Stimulated activated CD4-positive, alpha-beta T cell treated with anti-CD3 and anti-CD28 coated beads, Interleukin-12 subunit alpha, Interleukin-12 subunit beta, amount 100 ng/mL, for 48 hours (primary cell): ENCODE data around the gene FNBP1.

ENCODE experiments used
- DNase-seq, 3 donors: peaks; one replicate each; pipeline ENCODE4 v3.0.0-alpha.2; 2020; ENCODE audit warnings: low read depth in 2 of 3, low spot score in 1 of 3

Gene FNBP1

GRCh38 chr9:130042885-130043653 is at the start of gene FNBP1:
Gene FNBP1, minus strand, starts transcription at chr9:130043189. Its CDS starts 214 bp downstream, at chr9:130042975.
- DNase-seq: peak; percentile 57 to 82 (median 64)

- no peak for DNase-seq
These were observed 47.9 kb upstream of the FNBP1 start for GRCh38 chr9:130090915-130091314.

GRCh38 chr9:130089141-130089540 is 46.2 kb upstream of the FNBP1 start:
- DNase-seq: no peak

- DNase-seq: no peak
These were observed 45.1 kb upstream of the FNBP1 start for GRCh38 chr9:130088051-130088450.

- no peak for DNase-seq
These were observed 41.3 kb upstream of the FNBP1 start for GRCh38 chr9:130084337-130084736.

- no peak for DNase-seq
These were observed 35.6 kb upstream of the FNBP1 start for GRCh38 chr9:130078547-130078946.

GRCh38 chr9:130073373-130073772 is 30.4 kb upstream of the FNBP1 start:
- no peak for DNase-seq

GRCh38 chr9:130072515-130073235 is 29.7 kb upstream of the FNBP1 start:
- no peak for DNase-seq

GRCh38 chr9:130069048-130069447 is 26.1 kb upstream of the FNBP1 start:
- DNase-seq: no peak

- no peak for DNase-seq
These were observed 21.6 kb upstream of the FNBP1 start for GRCh38 chr9:130064621-130065020.

GRCh38 chr9:130062750-130063149 is 19.8 kb upstream of the FNBP1 start:
- DNase-seq: no peak

- no peak for DNase-seq
These were observed 17.3 kb upstream of the FNBP1 start for GRCh38 chr9:130060296-130060695.

GRCh38 chr9:130058887-130059286 is 15.9 kb upstream of the FNBP1 start:
- no peak for DNase-seq

- no peak for DNase-seq
These were observed 15.2 kb upstream of the FNBP1 start for GRCh38 chr9:130058154-130058553.

GRCh38 chr9:130054820-130055219 is 11.8 kb upstream of the FNBP1 start:
- no peak for DNase-seq

- DNase-seq: no peak
These were observed 11.4 kb upstream of the FNBP1 start for GRCh38 chr9:130054325-130054786.

- peak; percentile 61 to 82 (median 76) for DNase-seq
These were observed 10.7 kb upstream of the FNBP1 start, which contains the start of gene GPR107 for GRCh38 chr9:130053504-130054324. Gene GPR107, plus strand, starts transcription at chr9:130053906. Its CDS starts 27 bp downstream, at chr9:130053933.

GRCh38 chr9:130053109-130053503 is 10.1 kb upstream of the FNBP1 start:
- no peak for DNase-seq

GRCh38 chr9:130051855-130052254 is 8.9 kb upstream of the FNBP1 start:
- DNase-seq: no peak

GRCh38 chr9:130050462-130050861 is 7.5 kb upstream of the FNBP1 start:
- no peak for DNase-seq

- DNase-seq: no peak
These were observed 6.6 kb upstream of the FNBP1 start for GRCh38 chr9:130049431-130050210.
